T-helper 2 cell treated with Interferon-gamma antibody and Interleukin-4, amounts not matched to agents 5 μg/mL and 100 μg/mL, for 36 hours (primary cell): ENCODE measurements around the gene PIM3.
A peak's percentile ranks its signal among the peaks of the same experiment; 100 is the strongest.

Experiments
- DNase-seq: peaks from one replicate; pipeline ENCODE4 v3.0.0; 2021; ENCODE audit warnings: low spot score
- H3K27ac Mint-ChIP-seq: one replicate; pipeline ENCODE4 v1.8.0; 2021; ENCODE audit warnings: mild to moderate bottlenecking, mixed read lengths
- H3K27me3 Mint-ChIP-seq: one replicate; pipeline ENCODE4 v1.8.0; 2021; ENCODE audit warnings: low read depth, mixed read lengths
- H3K36me3 Mint-ChIP-seq: one replicate; pipeline ENCODE4 v1.8.0; 2021; ENCODE audit warnings: low read depth, mixed read lengths
- H3K4me1 Mint-ChIP-seq: one replicate; pipeline ENCODE4 v1.8.0; 2021; ENCODE audit warnings: low read depth, mixed read lengths
- H3K4me3 Mint-ChIP-seq: one replicate; pipeline ENCODE4 v1.8.0; 2022; ENCODE audit warnings: mild to moderate bottlenecking, moderate library complexity, mixed read lengths
- H3K9me3 Mint-ChIP-seq: one replicate; pipeline ENCODE4 v1.8.0; 2021; ENCODE audit warnings: mixed read lengths

The PIM3 gene

GRCh38 chr22:49953680-49954344, 6.8 kb upstream of the PIM3 start:
- Mint-ChIP-seq H3K9me3 (no peaks in the 10 kb centered on the region), H3K27ac (no peak overlapping the region), H3K4me3 (no peak overlapping the region), H3K36me3 (no peaks in the 10 kb centered on the region), H3K27me3 (no peaks in the 10 kb centered on the region), H3K4me1 (no peaks in the 10 kb centered on the region)
- no peak for DNase-seq

DNA sequence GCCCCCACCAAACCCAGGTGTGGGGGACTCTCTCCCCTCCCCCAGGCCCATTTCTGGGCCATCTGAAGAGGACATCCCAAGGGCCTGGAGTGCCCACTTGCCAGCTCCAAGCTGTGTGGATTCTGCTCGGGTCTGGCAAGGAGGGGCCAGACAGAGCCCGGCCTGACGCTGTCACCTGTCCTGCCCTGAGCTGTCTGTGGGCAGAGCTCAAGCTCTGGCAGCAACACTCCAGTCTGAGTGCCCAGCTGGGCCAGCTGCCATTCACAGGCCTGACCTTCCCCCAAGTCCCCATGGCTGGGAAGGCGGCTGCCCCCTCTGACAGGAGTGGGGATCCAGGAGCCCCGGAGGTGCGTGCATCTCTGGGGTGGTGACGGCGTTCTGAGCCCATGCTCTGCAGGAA, 6.2 kb upstream of the PIM3 start:
- Mint-ChIP-seq H3K27ac (no peak overlapping the region), H3K36me3 (no peaks in the 10 kb centered on the region), H3K4me3 (no peak overlapping the region), H3K27me3 (no peaks in the 10 kb centered on the region), H3K9me3 (no peaks in the 10 kb centered on the region), H3K4me1 (peaks cover 4% of the 10 kb centered on the region)
- no peak for DNase-seq

GRCh38 chr22:49954991-49955580, 5.5 kb upstream of the PIM3 start:
- Mint-ChIP-seq H3K27me3 (no peaks in the 10 kb centered on the region), H3K4me1 (peaks cover 6% of the 10 kb centered on the region), H3K4me3 (no peak overlapping the region), H3K27ac (no peak overlapping the region), H3K9me3 (no peaks in the 10 kb centered on the region), H3K36me3 (no peaks in the 10 kb centered on the region)
- DNase-seq = no peak

DNA sequence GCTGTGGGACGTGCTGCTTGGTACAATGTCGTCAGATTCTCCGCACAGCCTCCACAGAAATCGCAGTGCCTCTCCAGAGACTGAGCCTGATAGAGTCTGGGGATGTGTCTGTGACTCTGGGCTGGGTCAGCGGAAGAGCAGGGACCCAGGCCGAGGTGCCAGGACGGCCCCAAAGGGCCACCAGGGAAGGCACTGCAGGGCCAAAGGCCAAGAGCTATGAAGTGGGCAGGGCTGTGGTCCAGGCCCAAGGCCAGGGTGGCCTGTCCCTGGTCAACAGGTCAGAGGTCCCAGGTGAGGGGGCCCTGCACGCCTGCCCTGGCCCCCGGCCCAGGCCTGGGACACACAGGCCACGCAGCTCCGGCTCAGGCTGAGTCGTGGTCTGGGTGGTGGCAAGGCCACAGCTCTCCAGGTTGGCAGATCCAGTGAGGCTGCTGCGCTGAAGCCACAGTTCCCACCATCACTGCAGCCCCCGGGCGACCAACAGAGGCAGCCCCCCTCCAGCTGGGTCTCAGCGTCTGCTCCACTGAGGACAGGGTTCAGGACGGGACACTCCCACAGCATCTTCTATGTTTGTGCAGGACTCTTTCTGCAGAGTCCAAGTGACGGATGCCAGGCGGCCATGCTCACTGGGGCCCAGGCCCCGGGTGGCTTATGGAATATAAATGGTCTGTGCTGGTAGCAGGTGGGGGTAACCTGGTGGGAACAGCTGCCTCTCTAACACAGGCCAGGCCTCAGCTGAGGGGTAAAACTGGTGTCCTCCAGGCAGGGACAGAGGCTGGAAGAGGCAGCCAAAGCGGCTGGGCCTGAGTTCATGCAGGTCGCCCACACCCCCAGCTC, 4.8 kb upstream of the PIM3 start:
- Mint-ChIP-seq H3K36me3 (no peaks in the 10 kb centered on the region), H3K4me3 (no peak overlapping the region), H3K9me3 (no peaks in the 10 kb centered on the region), H3K27me3 (no peaks in the 10 kb centered on the region), H3K27ac (no peak overlapping the region), H3K4me1 (peaks cover 6% of the 10 kb centered on the region)
- DNase-seq = no peak

- peaks cover under 1% of the 10 kb centered on the region for H3K36me3 Mint-ChIP-seq
- peaks cover 6% of the 10 kb centered on the region for H3K4me1 Mint-ChIP-seq
- H3K9me3 Mint-ChIP-seq = no peaks in the 10 kb centered on the region
- no peak overlapping the region for H3K27ac Mint-ChIP-seq
- no peak for DNase-seq
- H3K4me3 Mint-ChIP-seq = no peak overlapping the region
- H3K27me3 Mint-ChIP-seq = no peaks in the 10 kb centered on the region
Measured at GRCh38 chr22:49956418-49956770, 4.2 kb upstream of the PIM3 start.

GRCh38 chr22:49956914-49957825, 3.4 kb upstream of the PIM3 start:
- no peak overlapping the region for H3K4me3 Mint-ChIP-seq
- H3K9me3 Mint-ChIP-seq = no peaks in the 10 kb centered on the region
- DNase-seq = no peak
- no peak overlapping the region for H3K27ac Mint-ChIP-seq
- peaks cover 6% of the 10 kb centered on the region for H3K4me1 Mint-ChIP-seq
- H3K36me3 Mint-ChIP-seq = peaks cover 6% of the 10 kb centered on the region
- H3K27me3 Mint-ChIP-seq = no peaks in the 10 kb centered on the region

DNA sequence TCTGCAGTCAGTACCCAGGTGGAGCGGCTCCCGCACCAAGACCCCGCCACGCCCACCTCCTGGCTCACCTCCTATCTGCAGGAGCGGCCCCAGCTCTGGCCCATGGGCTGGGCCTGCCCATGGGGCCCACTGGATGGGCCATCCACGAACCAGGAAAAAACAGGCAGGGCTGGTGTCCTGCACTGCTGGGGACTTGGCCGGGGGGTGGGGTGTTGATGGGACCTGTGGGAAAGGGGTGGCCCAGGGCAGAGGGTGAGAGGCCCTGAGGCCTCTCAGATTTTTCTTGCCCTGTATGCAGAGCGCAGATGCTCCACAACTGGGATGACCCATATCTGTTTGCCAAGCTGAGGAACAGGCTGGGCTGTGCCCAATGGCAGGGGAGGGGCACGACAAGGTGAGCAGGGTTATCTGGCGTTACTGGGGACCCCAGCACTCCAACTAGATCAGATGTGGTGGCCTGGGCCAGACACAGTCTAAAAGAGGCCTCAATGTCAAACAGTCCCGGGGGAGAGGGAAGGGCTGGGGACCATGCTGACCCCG, 2.7 kb upstream of the PIM3 start:
- Mint-ChIP-seq H3K4me1 (peaks cover 6% of the 10 kb centered on the region), H3K36me3 (peaks cover 9% of the 10 kb centered on the region), H3K9me3 (no peaks in the 10 kb centered on the region), H3K27me3 (no peaks in the 10 kb centered on the region), H3K27ac (peak overlapping the region; percentile 21), H3K4me3 (no peak overlapping the region)
- DNase-seq = no peak

DNA sequence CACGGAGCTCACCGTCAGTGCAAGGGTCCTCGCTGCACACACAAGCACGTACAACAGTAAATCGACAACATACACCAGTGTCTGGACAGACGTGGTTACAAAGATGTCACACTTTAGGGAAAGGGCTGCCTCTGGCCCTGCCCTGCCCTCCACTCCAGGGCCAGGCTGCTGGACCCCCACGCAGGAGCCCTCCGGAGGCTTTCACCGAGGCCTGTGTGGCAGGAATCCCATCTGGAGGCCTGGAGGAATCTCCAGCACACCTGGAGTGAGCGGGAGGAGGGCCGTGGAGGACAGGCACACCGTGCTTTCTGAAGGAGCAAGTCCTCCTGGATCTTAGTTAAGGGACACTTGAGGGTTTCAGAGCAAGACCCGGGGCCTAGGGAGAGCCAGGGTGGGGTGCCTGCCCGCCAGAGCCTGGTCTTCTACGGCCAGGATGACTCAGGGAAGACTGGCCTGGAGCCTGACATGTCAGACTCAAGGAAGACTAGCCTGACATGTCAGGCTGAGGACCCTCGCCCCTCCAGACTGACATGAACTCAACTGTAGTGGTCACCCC, 2.1 kb upstream of the PIM3 start:
- H3K36me3 Mint-ChIP-seq = peaks cover 14% of the 10 kb centered on the region
- no peak for DNase-seq
- peak overlapping the region; percentile 65 for H3K27ac Mint-ChIP-seq
- peak overlapping the region; percentile 85 for H3K4me3 Mint-ChIP-seq
- peaks cover 6% of the 10 kb centered on the region for H3K4me1 Mint-ChIP-seq
- no peaks in the 10 kb centered on the region for H3K9me3 Mint-ChIP-seq
- no peaks in the 10 kb centered on the region for H3K27me3 Mint-ChIP-seq

DNA sequence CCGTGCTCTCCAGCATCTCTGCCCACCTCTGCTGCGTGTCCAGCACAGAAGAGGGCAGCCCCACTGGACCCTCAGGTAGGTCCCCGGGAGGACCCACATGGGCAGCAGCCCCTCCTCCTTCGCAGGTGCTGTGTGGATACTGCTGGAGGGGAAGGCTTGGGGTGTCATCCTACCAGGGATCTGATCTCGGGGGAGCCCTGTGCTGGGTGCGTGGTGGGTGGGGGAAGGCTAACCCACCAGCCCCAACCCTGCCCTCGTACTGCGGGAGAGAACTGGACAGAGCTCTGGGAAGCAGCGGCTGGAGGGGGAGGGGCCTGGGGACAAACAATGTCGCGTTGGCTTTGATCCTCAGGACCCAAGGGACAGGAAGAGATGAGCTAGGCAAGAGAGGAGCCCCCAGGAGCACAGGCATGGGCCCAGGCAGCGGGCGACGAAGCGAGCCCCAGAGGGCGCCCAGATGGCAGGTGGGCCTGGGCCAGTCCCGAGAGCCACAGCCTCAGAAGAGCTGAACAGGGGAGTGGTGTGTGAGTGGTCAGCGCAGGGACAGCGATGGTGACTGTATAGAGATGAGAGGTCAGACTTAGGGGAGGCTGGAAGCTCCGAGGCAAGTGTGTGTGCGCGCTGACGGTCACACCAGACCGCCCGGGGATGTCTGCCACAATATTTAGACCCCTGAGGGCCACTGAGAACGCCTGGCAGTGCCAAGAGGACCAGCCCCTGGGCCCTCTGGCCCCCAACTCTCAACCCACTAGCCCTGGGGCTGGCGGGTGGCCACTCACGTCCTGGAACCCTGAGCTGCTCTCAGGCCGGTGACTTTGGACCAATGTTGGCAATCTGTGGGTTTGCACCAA, 1.4 kb upstream of the PIM3 start:
- peak overlapping the region; percentile 85 for H3K4me3 Mint-ChIP-seq
- no peak for DNase-seq
- no peaks in the 10 kb centered on the region for H3K9me3 Mint-ChIP-seq
- no peaks in the 10 kb centered on the region for H3K27me3 Mint-ChIP-seq
- peaks cover 12% of the 10 kb centered on the region for H3K4me1 Mint-ChIP-seq
- peak overlapping the region; percentile 91 for H3K27ac Mint-ChIP-seq
- H3K36me3 Mint-ChIP-seq = peaks cover 21% of the 10 kb centered on the region

GRCh38 chr22:49959782-49960158, 802 bp upstream of the PIM3 start:
- Mint-ChIP-seq H3K27me3 (no peaks in the 10 kb centered on the region), H3K36me3 (peaks cover 25% of the 10 kb centered on the region), H3K4me3 (peak overlapping the region; percentile 85), H3K27ac (peak overlapping the region; percentile 91), H3K9me3 (no peaks in the 10 kb centered on the region), H3K4me1 (peaks cover 12% of the 10 kb centered on the region)
- peak; percentile 54 for DNase-seq

GRCh38 chr22:49961005-49961600, 531 bp downstream of the PIM3 start:
- H3K27me3 Mint-ChIP-seq = no peaks in the 10 kb centered on the region
- DNase-seq = peak; percentile 41
- peaks cover 25% of the 10 kb centered on the region for H3K36me3 Mint-ChIP-seq
- peaks cover 12% of the 10 kb centered on the region for H3K4me1 Mint-ChIP-seq
- peak overlapping the region; percentile 85 for H3K27ac Mint-ChIP-seq
- H3K4me3 Mint-ChIP-seq = peak overlapping the region; percentile 85
- H3K9me3 Mint-ChIP-seq = no peaks in the 10 kb centered on the region

GRCh38 chr22:49961601-49962011, 1.0 kb downstream of the PIM3 start:
- H3K9me3 Mint-ChIP-seq = no peaks in the 10 kb centered on the region
- no peaks in the 10 kb centered on the region for H3K27me3 Mint-ChIP-seq
- no peak for DNase-seq
- peaks cover 12% of the 10 kb centered on the region for H3K4me1 Mint-ChIP-seq
- H3K4me3 Mint-ChIP-seq = peak overlapping the region; percentile 85
- H3K36me3 Mint-ChIP-seq = peaks cover 25% of the 10 kb centered on the region
- H3K27ac Mint-ChIP-seq = peak overlapping the region; percentile 85
